Glutamatergic neuron (in vitro differentiated cells): ENCODE measurements around the gene CCDC91. TPM values are rescaled to one million over a fixed set of nuclear protein-coding genes. Genes with fewer than 3 reads are reported as not detected.

Experiments used
- DNase-seq: peaks from one replicate; pipeline ENCODE4 v3.0.0; 2022
- H3K27ac Mint-ChIP-seq: one replicate; pipeline ENCODE4 v1.8.0; 2020; ENCODE audit warnings: mild to moderate bottlenecking, mixed read lengths, inconsistent platforms; ENCODE audit not compliant: unreplicated experiment
- H3K27me3 Mint-ChIP-seq: one replicate; pipeline ENCODE4 v1.8.0; 2020; ENCODE audit warnings: mild to moderate bottlenecking, moderate library complexity, mixed read lengths, inconsistent platforms; ENCODE audit not compliant: unreplicated experiment
- H3K36me3 Mint-ChIP-seq: one replicate; pipeline ENCODE4 v1.8.0; 2020; ENCODE audit warnings: mild to moderate bottlenecking, mixed read lengths, inconsistent platforms; ENCODE audit not compliant: unreplicated experiment
- H3K4me1 Mint-ChIP-seq: one replicate; pipeline ENCODE4 v1.8.0; 2020; ENCODE audit warnings: mild to moderate bottlenecking, low read depth, mixed read lengths, inconsistent platforms; ENCODE audit not compliant: unreplicated experiment
- H3K4me3 Mint-ChIP-seq: one replicate; pipeline ENCODE4 v1.8.0; 2020; ENCODE audit warnings: mild to moderate bottlenecking, mixed read lengths, inconsistent platforms; ENCODE audit not compliant: unreplicated experiment
- H3K9me3 Mint-ChIP-seq: one replicate; pipeline ENCODE4 v1.8.0; 2020; ENCODE audit warnings: mild to moderate bottlenecking, moderate library complexity, mixed read lengths, inconsistent platforms; ENCODE audit not compliant: unreplicated experiment
- CTCF ChIP-seq: fragments of 200-600 bp; sonication (generic); IDR thresholded peaks from one replicate; pipeline ENCODE4 v1.5.0; 2021; ENCODE audit not compliant: partially characterized antibody, unreplicated experiment
- total RNA-seq: library from RNA; stranded (reverse); fragmentation: NEBNext Ultra II Directional; extraction: Animal tissue kit (Norgen Biotek cat#: 25700); gene quantifications from one replicate; pipeline ENCODE4 v1.2.1, GENCODE V29; 2021; ENCODE audit not compliant: unreplicated experiment

The CCDC91 gene
- total RNA-seq, 1 donor from 2014 or later, result 37.3 TPM

- Mint-ChIP-seq H3K27me3 (peaks cover 2% of the 10 kb centered on the region), H3K27ac (no peak overlapping the region), H3K4me3 (no peak overlapping the region), H3K4me1 (no peaks in the 10 kb centered on the region), H3K9me3 (peaks cover 2% of the 10 kb centered on the region), H3K36me3 (peaks cover 7% of the 10 kb centered on the region)
- no peak for DNase-seq
- no peak for TF ChIP-seq CTCF
These were observed 388.6 kb downstream of the CCDC91 start for GRCh38 chr12:28578833-28579252.

GRCh38 chr12:28582672-28583376 is 392.6 kb downstream of the CCDC91 start:
- Mint-ChIP-seq H3K27ac (no peak overlapping the region), H3K36me3 (no peaks in the 10 kb centered on the region), H3K27me3 (no peaks in the 10 kb centered on the region), H3K4me1 (no peaks in the 10 kb centered on the region), H3K9me3 (peaks cover 4% of the 10 kb centered on the region), H3K4me3 (no peak overlapping the region)
- DNase-seq, result no peak
- no peak for TF ChIP-seq CTCF

- no peak for DNase-seq
- Mint-ChIP-seq H3K9me3 (peaks cover 4% of the 10 kb centered on the region), H3K27me3 (no peaks in the 10 kb centered on the region), H3K27ac (no peak overlapping the region), H3K4me3 (no peak overlapping the region), H3K4me1 (no peaks in the 10 kb centered on the region), H3K36me3 (no peaks in the 10 kb centered on the region)
- TF ChIP-seq CTCF, result no peak
These were observed 393.5 kb downstream of the CCDC91 start for GRCh38 chr12:28583701-28584261.

- no peak overlapping the region for H3K4me3 Mint-ChIP-seq
- no peak for DNase-seq
- no peak for TF ChIP-seq CTCF
- no peaks in the 10 kb centered on the region for H3K36me3 Mint-ChIP-seq
- peaks cover 4% of the 10 kb centered on the region for H3K9me3 Mint-ChIP-seq
- no peaks in the 10 kb centered on the region for H3K27me3 Mint-ChIP-seq
- H3K4me1 Mint-ChIP-seq, result no peaks in the 10 kb centered on the region
- H3K27ac Mint-ChIP-seq, result no peak overlapping the region
These were observed 394.9 kb downstream of the CCDC91 start for GRCh38 chr12:28585146-28585545.

- peaks cover under 1% of the 10 kb centered on the region for H3K36me3 Mint-ChIP-seq
These were observed 396.2 kb downstream of the CCDC91 start for GRCh38 chr12:28586481-28586880.

More at GRCh38 chr12:28586481-28586880, 396.2 kb downstream of the CCDC91 start:
- DNase-seq, result no peak
- H3K4me3 Mint-ChIP-seq, result no peak overlapping the region
- no peaks in the 10 kb centered on the region for H3K27me3 Mint-ChIP-seq
- no peak overlapping the region for H3K27ac Mint-ChIP-seq
- peaks cover 4% of the 10 kb centered on the region for H3K9me3 Mint-ChIP-seq
- no peak for TF ChIP-seq CTCF
- H3K4me1 Mint-ChIP-seq, result no peaks in the 10 kb centered on the region
